Lung (tissue), 12 donors: ENCODE data around the gene LARP4B. TPM values are rescaled to one million over a fixed set of nuclear protein-coding genes. Genes with fewer than 3 reads are reported as not detected.

Experiments
- ATAC-seq: fragments of 200-7000 bp; cut with Tn5 transposase; one replicate; pipeline ENCODE4 v1.9.1; 2020; ENCODE audit warnings: moderate number of reproducible peaks; ENCODE audit not compliant: insufficient read depth, low FRiP score
- DNase-seq, 3 donors: peaks; one replicate each; pipeline ENCODE4 v3.0.0-alpha.2; 2013 to 2017
- H3K27ac ChIP-seq, 2 donors: one replicate each; pipeline ENCODE4 v1.5.1; 2013; ENCODE audit warnings: mild to moderate bottlenecking in 2 of 2, moderate library complexity in 2 of 2, control low read depth in 1 of 2, inconsistent platforms in 1 of 2, low read depth in 1 of 2, low read length in 1 of 2
- H3K27me3 ChIP-seq, 3 donors: one replicate each; pipeline ENCODE4 v1.5.1; 2013; ENCODE audit warnings: low read length in 2 of 3; ENCODE audit not compliant: control insufficient read depth in 3 of 3, insufficient read depth in 3 of 3
- H3K36me3 ChIP-seq, 4 donors: one replicate each; pipeline ENCODE4 v1.5.1; 2013; ENCODE audit warnings: low read length in 4 of 4, mild to moderate bottlenecking in 1 of 4, moderate library complexity in 1 of 4; ENCODE audit not compliant: control insufficient read depth in 4 of 4, insufficient read depth in 4 of 4
- H3K4me1 ChIP-seq, 5 donors: one replicate each; pipeline ENCODE4 v1.5.1; 2013; ENCODE audit warnings: low read length in 5 of 5, mild to moderate bottlenecking in 2 of 5, moderate library complexity in 1 of 5; ENCODE audit not compliant: control insufficient read depth in 5 of 5, insufficient read depth in 5 of 5
- H3K4me3 ChIP-seq: one replicate; pipeline ENCODE4 v1.5.1; 2013; ENCODE audit warnings: mild to moderate bottlenecking, control low read depth, moderate library complexity
- H3K9ac ChIP-seq, 2 donors: one replicate each; pipeline ENCODE4 v1.5.1; 2013; ENCODE audit warnings: low read length in 2 of 2, control low read depth in 1 of 2; ENCODE audit not compliant: insufficient read depth in 1 of 2
- H3K9me3 ChIP-seq, 4 donors: one replicate each; pipeline ENCODE4 v1.5.1; 2013; ENCODE audit warnings: low read length in 3 of 4, mild to moderate bottlenecking in 1 of 4, moderate library complexity in 1 of 4; ENCODE audit not compliant: control insufficient read depth in 4 of 4, insufficient read depth in 3 of 4
- CTCF ChIP-seq: IDR thresholded peaks from 2 replicates; pipeline ENCODE4 v1.5.1; 2012; ENCODE audit warnings: mild to moderate bottlenecking; ENCODE audit errors: control extremely low read depth, extremely low read depth
- WGBS, 2 donors: extraction: QIAGEN DNeasy Blood & Tissue Kit; methylation state at CpG; one replicate each; pipeline ENCODE4 v1.1.7; 2013; 5-methylcytosine and 5-hydroxymethylcytosine counted together
- polyA plus RNA-seq, 2 donors: library from polyadenylated mRNA; stranded (reverse); fragments of 200-250 nt; gene quantifications; one replicate each; pipeline ENCODE4 v1.2.1, GENCODE V29; 2013
- total RNA-seq, 2 donors: library from RNA; depleted of rRNA in 1 of 2; stranded (reverse); fragments of >200 nt in 1 of 2; gene quantifications; one replicate each; pipeline ENCODE4 v1.2.1, GENCODE V29; 2014 to 2021
- donor health status: control.
- donor health status: control.
- donor health status: Bipolar disorder and iron deficiency.
- donor health status: healthy.
- donor health status: DM: yes; HTN: yes; CAD: no.

The LARP4B gene
- total and polyA plus RNA-seq, 4 donors: 24.7 to 133 (median 66.9) TPM

- no peak overlapping the region for H3K4me3 ChIP-seq
- ATAC-seq (no peak), DNase-seq (no peak)
- no peaks in the 10 kb centered on the region for H3K9me3 ChIP-seq
- H3K36me3 ChIP-seq: peaks cover 11 to 65% (median 47%) of the 10 kb centered on the region in 4 donors
- no peaks in the 10 kb centered on the region for H3K27me3 ChIP-seq
- TF ChIP-seq CTCF: no peak
- no peak overlapping the region for H3K27ac ChIP-seq
- H3K9ac ChIP-seq: no peak overlapping the region
- 68% methylated on average over 9 of the region's 9 CpGs for WGBS, 2 donors
- H3K4me1 ChIP-seq: peaks cover 0 to 14% (median 0%) of the 10 kb centered on the region in 5 donors
Measured at GRCh38 chr10:818526-819220, 112.8 kb downstream of the LARP4B start.

- peaks cover 11 to 62% (median 47%) of the 10 kb centered on the region in 4 donors for H3K36me3 ChIP-seq
- no peak overlapping the region for H3K4me3 ChIP-seq
- peaks cover 0 to 14% (median 0%) of the 10 kb centered on the region in 5 donors for H3K4me1 ChIP-seq
- ATAC-seq: no peak
- no peak overlapping the region for H3K9ac ChIP-seq
- H3K27ac ChIP-seq: peak overlapping the region in 1 of 2 donors; percentile 14
- TF ChIP-seq CTCF: no peak
- no peak for DNase-seq
- WGBS, 2 donors: 86 to 90% methylated on average over 2 of the region's 2 CpGs
- no peaks in the 10 kb centered on the region for H3K27me3 ChIP-seq
- H3K9me3 ChIP-seq: no peaks in the 10 kb centered on the region
Measured at GRCh38 chr10:818010-818409, 113.5 kb downstream of the LARP4B start.

DNA sequence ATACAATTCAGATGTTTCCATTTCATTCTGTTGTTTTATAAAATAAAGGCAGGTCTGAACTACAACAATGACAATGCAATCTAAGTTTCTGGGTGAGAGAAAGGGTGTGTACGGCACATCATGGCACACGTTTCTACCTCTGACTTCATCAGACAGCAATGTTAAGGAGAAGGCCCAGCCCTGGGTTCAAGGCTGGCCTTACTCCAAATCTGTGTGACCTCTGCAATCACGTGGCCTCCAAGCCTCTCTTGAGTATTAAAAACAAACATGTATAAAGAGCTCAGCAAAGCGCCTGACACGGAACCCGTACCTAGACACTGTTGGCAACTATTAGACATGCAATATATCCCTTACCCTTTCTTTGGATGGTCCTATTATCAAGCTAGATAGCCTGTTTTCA lies 114.1 kb downstream of the LARP4B start:
- peaks cover 11 to 63% (median 42%) of the 10 kb centered on the region in 4 donors for H3K36me3 ChIP-seq
- 69 to 92% methylated on average over 6 of the region's 6 CpGs for WGBS, 2 donors
- TF ChIP-seq CTCF: no peak

More for the DNA sequence above, 114.1 kb downstream of the LARP4B start:
- Histone ChIP-seq H3K4me3 (no peak overlapping the region), H3K4me1 (peaks cover 0 to 14% (median 0%) of the 10 kb centered on the region in 5 donors), H3K9ac (no peak overlapping the region), H3K27ac (peak overlapping the region in 1 of 2 donors; percentile 3), H3K9me3 (no peaks in the 10 kb centered on the region), H3K27me3 (no peaks in the 10 kb centered on the region)
- no peak for DNase-seq
- no peak for ATAC-seq
